Tongue (tissue), 2 donors: ENCODE measurements around the gene CDNF. TPM values are rescaled to one million over a fixed set of nuclear protein-coding genes. Genes with fewer than 3 reads are reported as not detected.
"Not testable (repeated sequence)": the region's sequence is repeated elsewhere in the genome, so short reads cannot be mapped to it uniquely, and the experiment has no call there.

Source experiments
- DNase-seq: peaks from one replicate; pipeline ENCODE4 v3.0.0-alpha.2; 2015
- total RNA-seq: library from RNA; depleted of rRNA; stranded (reverse); fragments of >200 nt; gene quantifications from one replicate; pipeline ENCODE4 v1.2.3, GENCODE V29; 2014

The CDNF gene
- total RNA-seq, result 4.8 TPM

- DNase-seq, result peak; percentile 100
Measured at GRCh38 chr10:14837757-14838581, at the start of gene CDNF, which contains the start of the genes HSPA14 and MSANTD7. Gene CDNF, minus strand, starts transcription at chr10:14838037. Its CDS starts 91 bp downstream, at chr10:14837946. Gene HSPA14, plus strand, starts transcription at chr10:14838306. Its CDS starts 97 bp downstream, at chr10:14838403. Gene MSANTD7, plus strand, starts transcription at chr10:14838306. Its CDS starts 3,979 bp downstream, at chr10:14842285.

- no peak for DNase-seq
Measured at GRCh38 chr10:14884082-14884481, 46.2 kb upstream of the CDNF start.

- DNase-seq, result peak; percentile 8
Measured at GRCh38 chr10:14880229-14880628, 42.4 kb upstream of the CDNF start.

- DNase-seq, result no peak
Measured at GRCh38 chr10:14879928-14880193, 42.0 kb upstream of the CDNF start.

GRCh38 chr10:14879124-14879927 lies 41.5 kb upstream of the CDNF start:
- DNase-seq, result peak; percentile 47

GRCh38 chr10:14878266-14879123 lies 40.7 kb upstream of the CDNF start, which contains the start of gene SUV39H2:
Gene SUV39H2, plus strand, starts transcription at chr10:14878866. Its CDS starts 23 bp downstream, at chr10:14878889.
- peak; percentile 98 for DNase-seq

- peak; percentile 4 for DNase-seq
Measured at GRCh38 chr10:14876764-14877163, 38.9 kb upstream of the CDNF start.

GRCh38 chr10:14875941-14876340 lies 38.1 kb upstream of the CDNF start:
- no peak for DNase-seq

GRCh38 chr10:14873090-14873760 lies 35.4 kb upstream of the CDNF start:
- no peak for DNase-seq

GRCh38 chr10:14864871-14865270 lies 27.0 kb upstream of the CDNF start:
- not testable (repeated sequence) for DNase-seq

- not testable (repeated sequence) for DNase-seq
Measured at GRCh38 chr10:14864466-14864865, 26.6 kb upstream of the CDNF start.

- DNase-seq, result no peak
Measured at GRCh38 chr10:14860791-14861190, 23.0 kb upstream of the CDNF start.

GRCh38 chr10:14859775-14860174 lies 21.9 kb upstream of the CDNF start:
- no peak for DNase-seq

GRCh38 chr10:14859043-14859442 lies 21.2 kb upstream of the CDNF start:
- no peak for DNase-seq

GRCh38 chr10:14858338-14858960 lies 20.6 kb upstream of the CDNF start:
- DNase-seq, result no peak

- DNase-seq, result no peak
Measured at GRCh38 chr10:14855453-14855852, 17.6 kb upstream of the CDNF start.

- no peak for DNase-seq
Measured at GRCh38 chr10:14852236-14852635, 14.4 kb upstream of the CDNF start.

- no peak for DNase-seq
Measured at GRCh38 chr10:14844948-14845347, 7.1 kb upstream of the CDNF start.

GRCh38 chr10:14843327-14843988 lies 5.6 kb upstream of the CDNF start:
- no peak for DNase-seq

- DNase-seq, result no peak
Measured at GRCh38 chr10:14840178-14840577, 2.3 kb upstream of the CDNF start.

GRCh38 chr10:14839305-14839695 lies 1.5 kb upstream of the CDNF start:
- no peak for DNase-seq
